Fibroblast of pulmonary artery (primary cell): ENCODE data around the gene RBM34.
"Not testable (repeated sequence)": the region's sequence is repeated elsewhere in the genome, so short reads cannot be mapped to it uniquely, and the experiment has no call there.

Experiments
- DNase-seq: peaks from one replicate; pipeline ENCODE4 v3.0.0-alpha.2; 2010; ENCODE audit warnings: low read depth
- H3K4me3 ChIP-seq: replicated peaks from 2 replicates; pipeline ENCODE4 v1.5.1; 2011; ENCODE audit warnings: low read depth, mild to moderate bottlenecking, control low read depth, low read length, moderate library complexity
- TF ChIP-seq, protein P1 (sequence below): IDR thresholded peaks from 2 replicates; pipeline ENCODE4 v1.5.1; 2011; ENCODE audit warnings: mild to moderate bottlenecking, control low read depth, low read length, inconsistent platforms; ENCODE audit errors: missing control alignments

The RBM34 gene, protein sequence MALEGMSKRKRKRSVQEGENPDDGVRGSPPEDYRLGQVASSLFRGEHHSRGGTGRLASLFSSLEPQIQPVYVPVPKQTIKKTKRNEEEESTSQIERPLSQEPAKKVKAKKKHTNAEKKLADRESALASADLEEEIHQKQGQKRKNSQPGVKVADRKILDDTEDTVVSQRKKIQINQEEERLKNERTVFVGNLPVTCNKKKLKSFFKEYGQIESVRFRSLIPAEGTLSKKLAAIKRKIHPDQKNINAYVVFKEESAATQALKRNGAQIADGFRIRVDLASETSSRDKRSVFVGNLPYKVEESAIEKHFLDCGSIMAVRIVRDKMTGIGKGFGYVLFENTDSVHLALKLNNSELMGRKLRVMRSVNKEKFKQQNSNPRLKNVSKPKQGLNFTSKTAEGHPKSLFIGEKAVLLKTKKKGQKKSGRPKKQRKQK

DNA sequence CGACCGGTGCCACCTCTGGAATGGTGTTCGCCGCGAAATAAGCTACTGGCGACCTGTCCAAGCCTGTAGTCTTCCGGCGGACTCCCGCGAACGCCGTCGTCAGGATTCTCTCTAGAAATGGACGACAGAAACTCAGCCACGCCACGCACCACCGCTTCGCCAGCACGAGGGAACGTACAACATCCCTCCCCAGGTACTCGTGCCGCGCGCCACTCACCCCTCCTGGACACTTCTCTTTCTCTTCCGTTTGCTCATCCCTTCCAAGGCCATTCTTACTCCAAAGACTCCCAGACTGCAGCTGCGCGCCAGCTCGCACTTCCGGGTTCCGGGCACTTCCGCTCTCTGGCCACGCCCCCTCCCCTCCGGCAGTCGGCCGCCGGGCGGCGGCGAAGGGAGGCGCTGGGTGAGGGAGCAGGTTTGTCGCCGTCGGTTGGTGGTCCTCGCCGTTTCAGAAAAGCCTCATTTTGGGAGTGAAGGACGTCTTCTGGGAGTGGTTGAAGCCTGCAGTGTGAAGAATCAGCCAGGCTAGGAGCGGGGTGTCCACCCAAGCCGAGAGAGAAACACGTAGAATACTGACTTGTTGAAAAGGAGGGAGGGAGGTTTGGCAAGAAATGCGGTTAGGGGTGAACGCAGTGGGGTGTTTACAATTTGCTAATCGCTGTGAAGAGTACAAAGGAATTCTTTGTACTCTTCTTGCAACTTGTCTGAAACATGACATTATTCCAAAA is at the start of gene RBM34:
Gene RBM34 (minus strand): TSS at position 294 of the 728 bp plus-strand sequence. CDS start 24 bp downstream, at position 270.
- TF ChIP-seq, protein P1, sequence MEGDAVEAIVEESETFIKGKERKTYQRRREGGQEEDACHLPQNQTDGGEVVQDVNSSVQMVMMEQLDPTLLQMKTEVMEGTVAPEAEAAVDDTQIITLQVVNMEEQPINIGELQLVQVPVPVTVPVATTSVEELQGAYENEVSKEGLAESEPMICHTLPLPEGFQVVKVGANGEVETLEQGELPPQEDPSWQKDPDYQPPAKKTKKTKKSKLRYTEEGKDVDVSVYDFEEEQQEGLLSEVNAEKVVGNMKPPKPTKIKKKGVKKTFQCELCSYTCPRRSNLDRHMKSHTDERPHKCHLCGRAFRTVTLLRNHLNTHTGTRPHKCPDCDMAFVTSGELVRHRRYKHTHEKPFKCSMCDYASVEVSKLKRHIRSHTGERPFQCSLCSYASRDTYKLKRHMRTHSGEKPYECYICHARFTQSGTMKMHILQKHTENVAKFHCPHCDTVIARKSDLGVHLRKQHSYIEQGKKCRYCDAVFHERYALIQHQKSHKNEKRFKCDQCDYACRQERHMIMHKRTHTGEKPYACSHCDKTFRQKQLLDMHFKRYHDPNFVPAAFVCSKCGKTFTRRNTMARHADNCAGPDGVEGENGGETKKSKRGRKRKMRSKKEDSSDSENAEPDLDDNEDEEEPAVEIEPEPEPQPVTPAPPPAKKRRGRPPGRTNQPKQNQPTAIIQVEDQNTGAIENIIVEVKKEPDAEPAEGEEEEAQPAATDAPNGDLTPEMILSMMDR: peak; percentile 8
- H3K4me3 ChIP-seq: peak within 1 kb of the TSS; percentile 96
- DNase-seq: peak; percentile 89

DNA sequence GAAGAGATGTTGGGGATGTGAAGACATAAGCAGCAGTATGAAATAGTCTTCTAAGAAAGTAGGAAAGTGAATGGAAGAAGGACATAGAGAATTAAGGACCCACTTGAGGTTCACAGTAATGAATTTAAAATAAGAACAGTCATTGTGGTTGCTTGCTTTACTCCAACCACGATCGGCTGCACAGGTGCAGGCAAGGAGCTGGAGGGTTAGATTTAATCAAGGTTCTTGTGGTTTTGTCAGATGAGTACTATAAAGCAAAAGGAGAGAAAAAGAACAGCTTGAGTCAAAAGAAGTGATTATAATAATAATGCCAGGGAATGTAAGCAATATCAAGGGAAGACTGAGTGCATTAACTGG is 46.1 kb upstream of the RBM34 start:
- DNase-seq: no peak
- no peak overlapping the region for H3K4me3 ChIP-seq
- TF ChIP-seq, protein P1: no peak

DNA sequence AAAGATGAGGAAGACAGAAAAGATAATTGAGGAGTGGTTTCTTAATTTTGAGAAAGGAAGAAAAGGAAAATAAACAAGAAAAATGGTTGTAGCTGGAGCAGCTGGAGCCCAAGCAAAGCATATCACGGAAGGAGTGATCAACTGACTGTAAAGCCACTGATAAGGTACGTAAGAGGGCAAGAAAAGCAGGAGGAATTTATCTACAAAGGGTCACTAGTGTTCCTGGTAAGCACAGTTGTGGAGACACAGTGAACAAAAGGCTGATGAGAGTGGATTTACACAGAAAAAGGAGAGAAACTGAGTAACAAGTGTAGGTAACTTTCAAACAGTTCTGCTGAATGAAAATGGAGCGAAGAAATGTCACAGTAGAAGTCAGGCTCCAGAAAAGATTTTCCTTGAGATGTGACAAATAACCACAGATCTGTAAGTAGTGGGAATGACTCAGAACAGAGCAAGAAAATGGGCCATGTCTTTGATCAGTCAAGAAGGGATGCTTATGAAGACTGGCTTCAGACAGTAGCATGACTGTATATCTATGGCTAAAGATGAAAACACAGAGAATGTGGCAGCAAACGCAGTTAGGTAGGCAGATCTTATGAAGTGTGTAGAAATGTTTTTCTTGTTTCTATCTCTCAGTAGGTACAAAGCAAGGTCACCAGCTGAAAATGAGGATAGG is 45.6 kb upstream of the RBM34 start:
- TF ChIP-seq, protein P1: no peak
- DNase-seq: no peak
- H3K4me3 ChIP-seq: no peak overlapping the region

DNA sequence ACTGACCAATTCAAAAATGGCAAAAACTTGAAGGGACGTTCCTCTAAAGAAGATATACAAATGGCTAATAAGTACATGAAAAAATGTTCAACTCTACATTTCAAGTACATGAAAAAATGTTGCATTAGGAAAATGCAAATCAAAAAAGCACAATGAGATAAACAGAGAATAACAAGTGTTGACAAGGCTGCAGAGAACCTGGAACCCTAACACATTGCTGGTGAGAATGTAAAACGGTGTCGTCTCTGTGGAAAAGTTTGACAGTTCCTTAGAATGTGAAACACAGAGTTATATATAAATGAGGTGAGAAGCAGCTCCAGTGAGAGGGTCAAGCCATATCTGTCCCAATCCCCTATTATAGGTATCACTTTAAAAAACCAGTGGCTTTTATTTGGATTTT is 44.6 kb upstream of the RBM34 start:
- TF ChIP-seq, protein P1: no peak
- DNase-seq: no peak
- H3K4me3 ChIP-seq: no peak overlapping the region

DNA sequence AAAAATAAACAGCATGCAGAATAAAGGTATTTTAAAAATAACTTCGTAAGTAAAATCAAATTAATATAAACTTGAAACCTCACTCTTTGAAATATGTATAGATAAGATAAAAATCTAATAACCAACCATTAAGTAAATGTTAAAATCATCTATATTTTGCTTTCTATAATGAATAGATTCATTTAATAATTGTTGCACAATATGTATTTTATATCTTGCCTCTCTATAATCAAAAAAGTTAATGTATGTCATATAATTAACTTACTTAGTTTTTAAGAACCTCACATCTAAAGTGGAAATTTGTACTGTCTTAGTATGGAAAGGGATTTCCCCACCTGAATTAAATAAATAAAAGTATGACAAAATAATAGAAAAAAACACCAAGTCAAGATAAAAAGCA is 42.4 kb upstream of the RBM34 start:
- no peak overlapping the region for H3K4me3 ChIP-seq
- TF ChIP-seq, protein P1: no peak
- no peak for DNase-seq

DNA sequence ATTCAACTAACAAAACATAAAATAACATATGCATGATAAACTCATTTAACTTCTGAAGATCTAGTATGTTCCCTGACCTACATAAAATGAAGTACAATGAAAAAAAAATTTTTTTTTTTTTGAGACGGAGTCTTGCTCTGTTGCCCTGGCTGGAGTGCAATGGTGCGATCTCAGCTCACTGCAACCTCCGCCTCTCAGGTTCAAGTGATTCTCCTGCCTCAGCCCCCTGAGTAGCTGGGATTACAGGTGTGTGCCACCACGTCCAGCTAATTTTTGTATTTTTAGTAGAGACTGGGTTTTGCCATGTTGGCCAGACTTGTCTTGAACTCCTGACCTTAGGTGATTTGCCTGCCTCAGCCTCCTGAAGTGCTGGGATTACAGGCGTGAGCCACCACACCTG is 41.4 kb upstream of the RBM34 start:
- DNase-seq, H3K4me3 ChIP-seq: not testable (repeated sequence)

DNA sequence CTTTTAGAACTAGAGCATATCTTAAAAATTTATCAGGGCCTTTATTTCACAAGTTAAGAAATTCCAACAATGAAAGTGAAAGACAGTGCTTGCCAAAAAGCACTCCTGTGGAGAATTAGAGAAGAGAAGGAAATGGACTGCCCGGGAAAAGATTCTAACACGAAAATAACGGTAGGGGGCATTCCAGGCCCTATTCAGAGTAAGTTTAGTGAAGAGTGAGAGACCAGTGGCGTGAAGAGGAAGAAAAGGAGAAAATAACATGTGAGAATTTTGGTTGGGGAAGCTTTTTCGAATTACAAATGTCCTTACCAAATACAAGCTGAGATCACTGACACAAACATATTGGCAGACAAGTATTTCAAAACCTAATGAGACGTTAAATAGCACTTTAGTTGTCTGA is 38.4 kb upstream of the RBM34 start:
- peak; percentile 73 for DNase-seq
- TF ChIP-seq, protein P1: peak; percentile 58
- no peak overlapping the region for H3K4me3 ChIP-seq
